Stimulated activated CD4-positive, alpha-beta T cell treated with anti-CD3 and anti-CD28 coated beads, Interleukin-12 subunit alpha, Interleukin-12 subunit beta, amount 100 ng/mL, for 4 hours (primary cell): ENCODE measurements around the gene PRR5L.

Source experiments
- DNase-seq: peaks from one replicate; pipeline ENCODE4 v3.0.0-alpha.2; 2020

The PRR5L gene

DNA sequence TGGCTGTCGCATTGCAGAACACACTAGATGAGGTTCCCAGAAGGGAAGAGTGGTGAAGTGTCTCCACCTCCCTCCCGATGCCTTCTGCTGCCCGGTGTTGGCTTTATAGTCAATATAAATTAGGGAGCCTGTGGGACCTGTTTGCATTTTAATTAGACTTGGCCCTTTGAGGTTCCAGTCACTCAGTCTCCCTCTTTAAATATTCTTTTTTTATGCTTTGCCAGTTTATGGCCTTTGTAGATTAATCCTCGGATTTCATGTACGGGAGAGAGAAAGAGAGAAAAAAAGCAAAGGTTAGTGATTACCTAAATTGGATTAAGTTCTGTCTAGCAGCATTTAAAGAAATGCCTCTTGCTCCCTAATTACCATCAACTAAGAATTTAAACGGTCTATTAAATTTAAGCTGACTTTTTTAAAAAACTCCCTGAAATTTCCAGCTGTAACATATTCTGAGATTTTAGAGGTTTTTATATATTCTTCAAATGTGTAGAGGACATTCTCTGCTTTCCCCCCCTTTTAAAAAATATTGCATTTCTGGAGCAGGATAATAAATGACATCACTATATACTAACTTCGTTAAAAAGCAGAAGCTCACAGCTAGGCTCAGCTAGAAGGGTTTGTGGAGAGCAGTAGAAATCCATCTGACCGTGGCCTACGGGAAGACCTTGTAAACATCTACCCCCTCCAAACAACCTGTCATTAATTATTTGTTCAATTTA is 84.4 kb downstream of the PRR5L start:
- no peak for DNase-seq

DNA sequence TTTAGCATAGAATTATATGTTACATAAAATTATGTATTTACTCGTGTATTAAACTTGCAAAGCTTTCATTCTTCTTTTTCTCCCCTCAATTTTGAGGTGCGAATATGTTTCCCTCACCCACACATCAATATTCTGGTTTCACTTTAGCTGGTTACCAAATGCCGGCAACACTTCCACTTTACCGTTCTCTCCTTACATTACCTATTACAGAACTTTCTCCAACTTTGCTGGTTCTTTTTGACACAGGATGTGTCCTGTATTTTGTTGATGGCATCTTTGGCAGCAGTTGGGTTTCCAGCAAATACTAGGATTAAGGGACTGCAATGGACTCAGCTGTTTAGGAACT is 84.9 kb downstream of the PRR5L start:
- DNase-seq, result no peak

DNA sequence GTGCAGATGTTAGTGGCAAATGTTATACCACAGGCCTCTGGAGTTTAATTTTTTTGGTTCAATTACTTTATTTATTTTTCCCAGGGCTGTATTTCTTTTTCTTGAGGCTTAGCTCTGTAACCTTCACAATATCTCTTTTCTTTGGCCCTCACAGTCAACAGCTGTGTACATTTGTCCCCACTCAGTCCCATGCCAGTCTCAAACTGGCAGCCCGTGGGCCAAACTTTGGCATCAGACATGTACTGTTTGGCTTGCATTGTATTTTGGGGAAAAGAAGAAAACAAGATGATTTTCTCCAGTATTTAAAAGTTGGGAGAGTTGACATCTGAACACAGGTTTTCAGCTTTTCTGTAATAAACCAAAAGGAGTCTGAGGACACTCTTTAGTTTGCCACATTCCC is 87.1 kb downstream of the PRR5L start:
- DNase-seq, result no peak

DNA sequence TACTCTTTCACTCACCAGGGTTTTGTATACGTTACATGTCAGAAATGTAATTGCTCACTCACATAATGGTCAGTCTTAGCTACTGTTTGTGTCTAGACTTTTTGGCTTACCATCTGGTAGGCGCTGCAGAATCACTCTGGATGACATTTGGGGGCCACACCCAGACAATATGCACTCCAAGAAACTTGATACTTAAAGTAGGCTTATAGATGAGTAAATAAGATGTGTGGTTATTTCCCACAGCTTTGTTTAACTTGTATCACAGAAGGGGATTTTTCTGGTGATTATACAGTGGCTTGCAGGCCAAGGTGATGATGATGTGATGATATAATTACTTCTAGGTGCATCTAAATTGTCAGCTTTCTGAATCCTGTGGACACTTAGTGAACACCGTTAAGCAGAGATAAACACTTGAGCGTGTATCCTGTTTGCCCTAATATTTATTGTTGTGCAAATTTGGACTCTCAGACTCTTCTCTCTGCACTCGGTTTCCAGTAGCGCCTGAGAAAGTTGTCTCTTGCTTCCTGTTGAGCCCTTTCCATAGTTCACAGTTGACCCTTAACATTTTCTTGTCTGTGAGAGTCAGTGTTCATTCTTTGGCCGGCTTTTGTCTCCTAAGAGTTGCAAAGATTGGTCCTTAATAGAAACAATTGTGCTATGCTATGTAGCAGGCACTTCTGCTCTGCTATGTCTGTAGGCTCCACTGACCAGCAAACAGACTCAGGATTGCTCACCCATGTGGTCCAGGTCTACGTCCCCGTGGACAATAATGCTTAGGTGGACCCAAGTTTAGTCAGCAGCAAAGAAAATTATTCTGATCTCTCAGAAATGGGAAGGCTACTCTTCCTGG is 89.3 kb downstream of the PRR5L start:
- DNase-seq, result no peak

DNA sequence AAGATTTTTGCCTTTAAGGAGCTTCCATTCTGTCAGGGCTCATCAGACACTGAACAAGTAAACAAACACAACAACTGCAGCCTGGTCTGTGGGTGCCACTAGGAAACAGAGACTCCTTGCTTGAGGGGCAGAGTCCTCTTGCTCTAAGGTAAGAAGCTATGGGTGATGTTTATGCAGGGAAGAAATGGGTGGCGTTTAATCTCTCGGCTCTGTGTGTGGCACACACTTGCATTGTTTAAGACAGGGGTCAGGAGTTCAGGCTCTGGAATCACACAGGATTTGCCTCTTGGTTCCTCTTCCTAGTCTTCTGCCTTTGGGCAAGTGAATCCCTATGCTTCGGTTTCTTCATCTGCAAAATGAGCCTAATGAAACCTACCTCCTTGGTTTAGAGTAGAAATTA is 90.3 kb downstream of the PRR5L start:
- no peak for DNase-seq

DNA sequence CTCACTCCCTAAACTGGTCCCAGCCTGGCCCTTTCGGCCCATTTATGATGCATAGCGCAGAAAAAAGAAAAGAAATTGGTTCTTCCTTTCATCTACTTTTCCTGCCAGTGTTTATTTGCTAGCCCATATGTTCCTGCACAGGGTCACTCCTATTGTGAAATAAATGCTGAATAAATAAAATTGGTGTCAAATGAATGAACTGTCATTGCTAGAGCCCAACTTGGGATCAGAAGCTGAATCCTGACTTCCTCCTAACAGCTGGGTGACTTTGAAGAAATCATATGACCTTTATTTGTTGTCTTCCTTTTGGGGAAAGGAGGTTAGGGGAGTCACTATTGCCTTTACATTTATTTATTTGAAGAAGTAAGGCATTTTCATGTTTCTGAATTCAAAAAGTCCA is 92.0 kb downstream of the PRR5L start:
- no peak for DNase-seq

DNA sequence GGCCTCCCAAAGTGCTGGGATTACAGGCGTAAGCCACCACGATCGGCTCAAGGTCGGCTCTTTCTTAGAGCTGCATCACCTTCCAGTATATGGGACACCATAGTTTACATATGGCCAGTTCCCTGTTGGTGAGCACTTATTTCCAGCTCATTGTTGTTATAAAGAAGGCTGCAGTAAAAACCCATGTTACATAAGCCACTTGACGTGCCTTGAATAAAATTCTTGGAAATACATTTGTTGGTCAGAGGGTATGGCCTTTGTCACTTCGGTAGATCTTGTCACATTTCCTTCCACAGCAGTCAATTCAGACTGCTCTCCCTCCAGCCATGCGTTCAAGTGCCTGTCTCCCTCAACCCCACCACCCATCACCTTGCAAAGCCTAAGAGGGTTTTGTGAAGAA is 92.9 kb downstream of the PRR5L start:
- no peak for DNase-seq

DNA sequence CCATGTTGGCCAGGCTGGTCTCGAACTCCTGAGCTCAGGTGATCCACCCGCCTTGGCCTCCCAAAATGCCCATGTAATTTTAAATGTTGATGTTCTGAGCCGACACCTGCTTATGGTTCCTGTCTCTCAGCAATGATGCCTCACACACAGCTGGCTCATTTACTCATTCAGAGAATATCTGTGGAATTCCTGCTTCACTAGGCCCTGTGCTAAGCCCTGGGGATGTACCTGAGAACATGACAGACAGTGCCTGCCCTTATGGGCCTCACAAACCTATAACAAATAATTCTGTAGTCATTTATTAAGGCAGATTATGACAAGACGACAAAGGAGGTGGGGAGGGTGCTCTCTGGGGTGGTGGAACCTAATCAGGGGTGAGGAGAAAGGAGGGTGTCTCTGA is 93.7 kb downstream of the PRR5L start:
- DNase-seq, result no peak

DNA sequence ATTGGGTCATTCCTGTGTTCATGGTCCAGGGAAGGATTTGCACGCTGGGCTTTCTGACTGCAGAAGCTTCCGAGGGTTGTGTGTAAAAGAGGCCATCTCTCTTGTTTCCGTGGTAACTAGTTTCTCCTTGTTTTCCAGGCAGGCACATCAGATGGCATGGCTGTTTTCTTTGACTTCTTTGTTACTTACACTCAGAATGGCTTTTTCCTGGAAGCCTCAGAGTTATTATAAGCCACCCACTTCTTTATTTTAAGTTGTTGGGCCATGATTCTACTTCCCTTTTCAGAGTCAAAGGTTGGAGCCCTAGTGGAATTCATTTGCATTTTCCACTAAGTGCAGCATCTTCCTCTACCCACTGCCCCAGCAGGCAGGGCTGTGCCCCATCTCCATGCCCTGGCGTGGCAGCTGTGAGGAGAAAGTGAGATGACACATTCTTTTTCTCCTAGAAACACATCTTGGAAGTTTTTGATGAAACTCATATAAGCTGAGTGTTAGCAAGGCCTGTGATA is 94.9 kb downstream of the PRR5L start:
- DNase-seq, result no peak

DNA sequence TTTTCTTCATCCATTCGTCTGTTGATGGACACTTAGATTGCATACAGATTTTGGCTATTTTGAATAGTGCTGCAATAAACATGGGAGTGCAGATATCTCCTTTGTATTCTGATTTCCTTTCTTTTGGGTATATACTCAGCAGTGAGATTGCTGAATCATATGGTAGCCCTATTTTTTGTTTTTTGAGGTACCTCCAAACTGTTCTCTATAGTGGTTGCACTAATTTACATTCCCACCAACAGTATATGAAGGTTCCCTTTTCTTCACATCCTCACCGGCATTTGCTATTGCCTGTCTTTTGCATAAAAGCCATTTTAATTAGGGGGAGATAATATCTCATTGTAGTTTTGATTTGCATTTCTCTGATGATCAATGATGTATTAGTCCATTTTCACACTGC is 96.1 kb downstream of the PRR5L start:
- DNase-seq, result no peak

DNA sequence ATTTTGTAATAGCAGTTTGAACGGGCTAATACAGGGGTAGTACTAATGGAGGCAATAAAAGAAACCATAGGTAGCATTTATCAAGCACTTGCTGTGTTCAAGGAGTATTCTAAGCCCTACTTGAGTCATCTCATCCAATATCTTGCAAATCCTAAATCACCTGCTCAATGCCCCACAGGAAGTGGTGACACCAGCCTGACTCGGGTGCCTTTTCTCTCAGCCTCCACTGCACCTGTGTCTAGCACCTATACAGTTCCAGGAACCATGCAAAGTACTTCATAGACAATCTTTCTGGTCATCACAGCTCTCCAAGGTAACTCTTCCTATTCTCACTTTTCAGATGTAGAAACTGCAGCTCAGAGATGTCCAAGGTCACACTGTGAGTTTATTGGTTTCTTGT is 98.0 kb downstream of the PRR5L start:
- no peak for DNase-seq

DNA sequence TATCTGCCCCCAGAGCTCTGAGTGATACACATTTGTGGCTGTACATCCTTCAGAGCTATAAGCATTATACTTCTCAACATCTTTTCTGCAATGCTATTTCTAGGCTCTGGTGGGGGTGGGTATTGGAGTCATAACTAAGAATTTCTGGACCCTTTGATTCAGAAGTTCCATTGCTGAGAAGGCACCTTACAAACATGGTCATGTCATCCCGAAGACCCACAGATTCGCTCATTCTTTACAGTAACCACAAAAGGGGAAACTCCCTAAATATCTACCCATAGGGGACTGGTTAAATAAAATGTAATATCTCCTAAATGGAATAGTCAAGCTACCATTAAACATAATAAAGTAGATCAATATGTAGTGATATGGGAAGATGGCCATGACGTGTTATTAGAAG is 98.8 kb downstream of the PRR5L start:
- DNase-seq, result no peak

DNA sequence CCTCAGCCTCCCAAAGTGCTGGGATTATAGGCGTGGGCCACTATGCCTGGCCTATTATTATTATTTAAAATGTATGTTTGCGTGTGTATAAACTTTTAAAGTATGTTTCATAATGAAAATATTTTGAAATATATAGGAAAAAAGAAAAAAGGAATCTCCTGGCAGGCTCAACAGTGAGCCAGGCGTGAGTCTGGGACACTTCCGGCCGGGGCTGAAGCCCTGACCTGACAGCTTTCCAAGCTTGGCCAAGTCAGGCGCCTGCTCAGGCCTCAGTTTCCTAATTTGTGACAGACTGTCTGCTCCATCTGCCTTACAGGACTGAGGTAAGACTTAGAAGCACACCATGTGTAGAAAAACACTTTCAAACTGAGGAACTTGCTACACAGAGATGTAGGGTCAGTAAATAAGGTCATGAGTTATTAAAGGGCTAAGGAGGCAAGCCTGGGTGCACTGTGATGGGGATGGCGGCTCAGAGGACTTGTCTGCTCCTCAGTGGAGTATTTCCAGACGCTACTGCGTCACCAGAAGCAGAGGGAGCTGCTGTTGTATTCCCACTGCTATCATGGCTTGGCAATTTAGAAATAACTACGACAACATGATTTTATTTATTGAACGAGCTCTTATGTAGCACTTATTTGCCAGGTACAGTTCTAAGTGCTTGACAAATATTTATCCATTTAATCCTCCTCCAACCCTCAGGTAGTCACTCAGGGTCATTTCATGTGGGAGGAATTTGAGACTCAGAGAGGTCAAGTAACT is 100.1 kb downstream of the PRR5L start:
- DNase-seq, result no peak

DNA sequence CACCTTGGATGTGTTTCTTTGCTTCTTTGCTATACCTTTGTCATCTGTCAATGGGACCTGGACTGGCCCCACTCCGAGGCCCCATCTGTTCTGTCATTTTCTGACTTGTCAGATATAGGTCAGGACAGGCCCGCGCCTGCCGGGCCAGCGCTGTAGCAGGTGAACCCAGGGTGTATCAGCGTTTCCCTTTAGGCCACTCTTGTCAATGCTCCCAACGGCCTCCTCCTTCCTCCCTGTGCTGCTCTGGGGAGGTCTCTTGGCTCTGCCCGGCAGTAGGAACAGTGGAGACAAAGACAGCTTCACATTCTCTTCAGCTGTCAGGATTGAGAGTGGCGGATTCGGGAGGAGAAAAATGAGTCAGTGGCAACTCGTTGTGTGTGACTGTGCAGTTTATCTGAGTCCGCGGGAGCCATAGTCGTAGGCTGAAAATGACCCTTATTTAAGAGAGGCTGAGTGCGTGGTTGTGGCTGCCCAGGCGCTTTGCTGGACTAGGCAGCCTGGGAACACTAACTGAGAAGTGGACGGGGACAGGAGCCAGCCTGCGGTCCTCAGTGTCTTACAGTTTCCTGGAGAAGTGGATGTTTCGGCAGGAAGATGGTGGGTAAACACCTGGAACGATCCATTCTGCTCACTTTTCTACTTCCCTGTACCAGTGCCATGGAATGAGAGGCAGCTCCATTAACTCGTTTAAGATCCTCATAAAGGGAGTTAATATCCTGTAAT is 102.3 kb downstream of the PRR5L start:
- no peak for DNase-seq

DNA sequence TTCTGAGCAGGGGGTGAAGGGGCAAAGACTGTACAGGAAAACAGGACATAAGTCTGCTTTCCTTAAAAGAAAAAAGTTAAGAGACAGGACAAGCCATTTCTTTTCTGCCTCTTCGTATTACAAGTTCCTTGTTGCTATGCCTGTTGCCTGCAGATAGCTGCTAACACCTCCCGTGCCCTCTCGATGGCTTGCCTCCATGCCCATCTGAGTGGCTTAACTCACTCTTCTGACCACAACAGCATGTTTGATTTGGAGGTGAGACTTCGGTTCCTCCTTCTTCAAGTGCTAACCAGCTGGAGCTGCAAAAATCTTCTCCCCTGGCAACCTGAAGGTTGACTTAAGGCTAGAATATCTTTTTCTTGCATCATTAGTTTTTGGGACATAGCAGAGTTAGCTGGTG is 103.1 kb downstream of the PRR5L start:
- no peak for DNase-seq

DNA sequence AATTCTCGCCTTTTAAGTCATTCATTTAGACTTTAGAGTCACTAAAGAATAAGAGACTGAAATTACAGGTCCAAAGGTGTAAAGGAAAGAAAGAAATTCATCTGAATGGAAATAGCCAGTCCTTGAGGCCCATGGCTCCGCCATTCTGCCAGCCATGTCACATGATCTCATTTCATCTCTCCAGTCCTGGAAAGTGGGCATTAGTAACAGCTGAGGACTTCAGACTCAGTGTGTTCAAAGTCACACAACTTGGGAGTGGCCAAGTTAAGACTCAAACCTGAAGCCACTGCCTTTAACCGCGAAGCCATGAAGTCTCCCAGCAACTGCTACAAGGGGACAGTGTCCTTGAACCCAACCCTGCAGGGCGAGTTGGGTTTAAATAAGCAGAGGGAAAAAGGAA is 103.7 kb downstream of the PRR5L start:
- no peak for DNase-seq

DNA sequence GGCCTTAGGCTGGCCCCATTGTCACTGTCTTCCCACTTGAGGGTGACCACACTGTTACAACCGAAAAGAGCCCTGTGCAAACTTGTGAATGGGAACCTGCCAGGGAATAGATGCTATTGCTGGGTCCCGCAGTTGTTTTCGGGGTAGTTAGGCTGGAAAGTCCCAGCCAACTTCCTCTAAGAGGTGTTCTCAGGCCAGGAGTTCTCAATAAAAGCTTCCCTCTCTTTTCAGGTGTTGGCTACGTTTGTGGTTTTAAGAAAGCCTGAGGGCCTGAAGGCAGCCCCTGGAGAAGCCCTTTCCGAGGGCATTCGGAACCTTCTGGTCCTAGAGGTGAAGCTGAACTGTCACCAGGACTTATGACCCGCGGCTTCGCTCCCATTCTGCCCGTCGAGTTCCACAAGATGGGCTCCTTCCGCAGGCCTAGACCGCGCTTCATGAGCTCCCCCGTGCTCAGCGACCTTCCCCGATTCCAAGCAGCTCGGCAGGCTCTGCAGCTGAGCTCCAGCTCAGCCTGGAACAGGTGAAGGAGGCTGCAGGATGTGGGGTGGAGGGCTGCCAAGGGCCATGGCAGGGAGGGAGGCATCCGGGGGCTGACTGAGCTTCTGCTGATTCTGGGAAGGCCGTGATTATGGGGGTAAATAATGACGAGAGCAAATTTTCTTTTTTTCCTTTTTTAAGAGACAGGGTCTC is 104.8 kb downstream of the PRR5L start:
- DNase-seq, result no peak

DNA sequence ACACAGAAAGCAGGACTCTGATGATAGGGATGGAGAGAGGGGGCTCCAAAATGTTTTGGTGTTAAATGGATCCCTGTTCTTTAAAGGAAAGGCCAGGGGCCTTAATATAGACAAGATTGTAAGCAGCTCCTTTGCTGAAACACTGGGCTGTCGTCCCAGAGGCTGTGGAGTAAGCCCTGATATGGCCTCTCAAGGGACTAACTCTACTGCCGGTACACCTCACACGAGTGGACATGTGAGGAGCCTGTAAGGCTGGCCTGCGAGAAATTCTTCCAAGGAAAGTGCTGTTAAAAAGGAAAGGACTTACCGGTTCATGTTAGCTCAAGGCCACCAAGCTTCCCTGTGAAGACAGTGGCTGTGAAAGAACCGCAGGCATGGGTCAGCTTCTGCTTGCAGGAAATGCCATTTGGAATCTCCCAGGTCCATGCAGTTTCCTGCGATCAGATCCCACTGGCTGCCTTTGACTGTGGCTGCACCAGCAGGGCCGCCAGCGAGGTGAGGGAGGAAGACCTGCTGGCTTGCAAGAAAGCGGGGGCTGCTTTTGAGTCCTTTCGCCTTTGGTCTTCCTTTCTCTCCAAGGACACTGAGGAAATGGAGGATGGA is 106.6 kb downstream of the PRR5L start:
- DNase-seq, result no peak

DNA sequence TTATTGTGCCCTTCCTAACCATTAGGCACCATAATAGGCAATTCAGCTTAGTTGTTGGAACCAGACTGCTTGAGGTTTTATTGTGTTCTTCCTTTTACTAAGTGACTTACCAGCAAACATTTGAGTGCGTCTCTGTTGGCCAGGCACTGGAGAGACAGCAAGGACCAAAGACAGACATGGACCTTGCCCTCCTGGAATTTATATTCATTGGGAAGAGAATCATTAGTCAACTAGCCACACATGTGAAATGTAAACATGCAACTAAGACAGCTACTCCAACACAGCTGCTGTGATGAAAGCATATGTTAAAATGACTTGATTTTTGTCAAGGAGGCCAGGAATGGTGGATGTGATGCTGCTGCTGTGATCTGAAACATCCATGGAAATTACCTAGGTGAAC is 107.6 kb downstream of the PRR5L start:
- no peak for DNase-seq

DNA sequence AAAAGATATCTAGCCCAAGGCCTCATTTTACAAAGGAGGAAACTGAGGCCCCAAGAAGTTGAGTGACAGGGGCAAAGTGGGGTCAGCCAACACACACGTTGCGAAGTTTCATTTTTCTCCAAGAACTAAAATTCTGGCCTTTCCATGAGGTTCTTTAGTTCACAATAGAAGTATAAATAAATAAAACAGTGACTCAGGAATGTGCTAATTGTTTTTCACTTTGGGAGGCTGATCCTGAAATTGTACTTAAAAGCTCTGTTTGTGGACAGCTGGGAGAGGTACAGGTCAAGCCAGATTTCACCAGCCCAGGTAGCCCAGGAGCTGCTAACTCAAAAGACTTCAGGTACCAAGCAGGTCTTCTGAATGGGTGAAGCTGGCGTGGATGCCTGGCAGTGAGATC is 108.7 kb downstream of the PRR5L start:
- no peak for DNase-seq

DNA sequence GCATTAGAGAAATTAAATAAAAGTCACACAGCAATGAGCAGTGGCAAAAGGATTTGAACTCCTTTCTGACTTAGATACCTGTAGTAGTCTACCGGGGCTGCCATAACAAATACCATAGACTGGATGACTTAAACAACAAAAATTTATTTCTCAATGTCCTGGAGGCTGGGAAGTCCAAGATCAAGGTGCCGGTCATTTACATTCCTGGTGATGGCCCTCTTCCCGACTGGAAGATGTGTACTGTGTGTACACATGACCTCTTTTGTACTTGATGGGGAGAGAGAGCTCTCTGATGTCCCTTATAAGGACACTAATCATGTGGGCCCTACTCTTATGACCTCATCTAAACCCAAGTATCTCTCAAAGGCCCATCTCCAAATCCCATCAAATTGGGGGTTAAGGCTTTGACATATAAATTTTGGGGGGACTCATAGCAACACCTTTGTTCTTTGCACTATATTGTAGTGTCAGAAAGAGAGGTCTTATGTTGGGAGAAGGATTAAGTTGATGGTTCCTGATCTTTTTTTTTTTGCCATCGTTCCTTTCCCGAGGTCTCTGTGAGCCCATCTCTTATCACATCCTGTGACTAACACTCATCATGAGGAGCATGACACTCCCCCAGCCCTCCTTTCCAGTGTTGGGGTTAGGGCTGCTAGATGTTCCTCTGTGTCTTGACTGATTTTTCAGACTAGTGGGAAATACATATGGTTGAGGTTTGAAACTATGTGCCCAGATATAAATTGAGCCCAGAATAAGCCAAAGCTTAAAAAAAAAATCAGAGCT is 109.7 kb downstream of the PRR5L start:
- DNase-seq, result no peak
